H1 (cell line): ENCODE measurements around the gene OR51I2. TPM values are rescaled to one million over a fixed set of nuclear protein-coding genes. Genes with fewer than 3 reads are reported as not detected.

Source experiments
- CTCF ChIA-PET: fragments of 300-600 bp; sonication (Branson Sonifier 250); formaldehyde crosslinking; loops from one replicate; lab custom pipeline; 2021; ENCODE audit not compliant: partially characterized antibody; lab: Charles Lee
- POLR2A ChIA-PET: fragments of 300-600 bp; sonication (Branson Sonifier 250); formaldehyde crosslinking; loops from one replicate; lab custom pipeline; 2021; ENCODE audit warnings: inconsistent platforms; ENCODE audit not compliant: partially characterized antibody; lab: Charles Lee
- DNase-seq, 2 experiments: peaks; one replicate each; pipeline versions ENCODE4 v3.0.0 to v3.0.0-alpha.2; 2010 to 2022; ENCODE audit warnings: low spot score in 2 of 2, low read depth in 1 of 2, mixed read lengths in 1 of 2
- FAIRE-seq: peaks from 2 replicates; lab custom pipeline; 2011; peaks lifted over from hg19 to GRCh38; lab: Jason Lieb, UNC
- H2AFZ ChIP-seq: 2 replicates; pipeline ENCODE4 v1.8.1; 2012; ENCODE audit warnings: low read length, inconsistent platforms
- H2AK5ac ChIP-seq: 2 replicates; pipeline ENCODE4 v1.6.1; 2013; ENCODE audit warnings: low read depth, low read length
- H2BK120ac ChIP-seq: replicated peaks from 2 replicates; pipeline ENCODE3; 2013; ENCODE audit warnings: low read depth, low read length, inconsistent platforms
- H2BK12ac ChIP-seq: 2 replicates; pipeline ENCODE4 v1.6.1; 2013; ENCODE audit warnings: low read depth, low read length
- H2BK15ac ChIP-seq: 2 replicates; pipeline ENCODE4 v1.6.1; 2013; ENCODE audit warnings: low read length
- H2BK20ac ChIP-seq: 2 replicates; pipeline ENCODE4 v1.6.1; 2013; ENCODE audit warnings: low read length
- H2BK5ac ChIP-seq: 2 replicates; pipeline ENCODE4 v1.6.1; 2013; ENCODE audit warnings: low read depth, low read length
- H3K14ac ChIP-seq: 2 replicates; pipeline ENCODE4 v1.6.1; 2013; ENCODE audit warnings: inconsistent platforms; ENCODE audit not compliant: insufficient read length
- H3K18ac ChIP-seq: 2 replicates; pipeline ENCODE4 v1.6.1; 2013; ENCODE audit warnings: low read length; ENCODE audit errors: extremely low read depth
- H3K23ac ChIP-seq: 2 replicates; pipeline ENCODE4 v1.6.1; 2013; ENCODE audit warnings: inconsistent platforms; ENCODE audit not compliant: insufficient read length
- H3K23me2 ChIP-seq: 2 replicates; pipeline ENCODE4 v1.6.1; 2013; ENCODE audit warnings: low read depth, low read length
- H3K27ac ChIP-seq: 2 replicates; pipeline ENCODE4 v1.6.1; 2011; ENCODE audit warnings: low read depth, low read length, inconsistent platforms
- H3K27me3 ChIP-seq, 4 experiments: replicated peaks in 1 of 4; 1 replicate in 1 of 4; 2 replicates in 3 of 4; pipeline versions ENCODE4 v1.6.1 to v1.8.1; 2011 to 2013; ENCODE audit warnings: low read length in 3 of 4, mild to moderate bottlenecking in 3 of 4, inconsistent platforms in 2 of 4, mixed read lengths in 2 of 4, moderate library complexity in 1 of 4; ENCODE audit not compliant: control insufficient read depth in 3 of 4, insufficient read depth in 3 of 4; ENCODE audit errors: extremely low read depth in 1 of 4
- H3K36me3 ChIP-seq, 4 experiments: 2 replicates each; pipeline versions ENCODE4 v1.6.1 to v1.8.1; 2011 to 2013; ENCODE audit warnings: mild to moderate bottlenecking in 4 of 4, low read length in 3 of 4, moderate library complexity in 2 of 4, control low read depth in 1 of 4, inconsistent platforms in 1 of 4; ENCODE audit not compliant: insufficient read depth in 4 of 4, control insufficient read depth in 2 of 4
- H3K4ac ChIP-seq: replicated peaks from 2 replicates; pipeline ENCODE3; 2013; ENCODE audit warnings: low read length, low read depth, mixed read lengths, inconsistent platforms; ENCODE audit not compliant: insufficient read length
- H3K4me1 ChIP-seq, 4 experiments: replicated peaks in 1 of 4; 1 replicate in 1 of 4; 2 replicates in 3 of 4; pipeline versions ENCODE4 v1.6.1 to v1.8.1; 2011 to 2013; ENCODE audit warnings: low read length in 3 of 4, inconsistent platforms in 2 of 4, mixed read lengths in 1 of 4; ENCODE audit not compliant: insufficient read depth in 4 of 4, control insufficient read depth in 3 of 4
- H3K4me2 ChIP-seq, 2 experiments: 2 replicates each; pipeline versions ENCODE4 v1.6.1 to v1.8.1; 2011 to 2013; ENCODE audit warnings: low read depth in 2 of 2, low read length in 2 of 2, control low read depth in 1 of 2, inconsistent platforms in 1 of 2, mild to moderate bottlenecking in 1 of 2; ENCODE audit not compliant: insufficient read depth in 1 of 2
- H3K4me3 ChIP-seq, 4 experiments: fragments of 200-600, 300-600 bp in 1 of 4; sonication (generic), shearing (Covaris generic), sonication (Bioruptor Twin) in 1 of 4; 2 replicates each; pipeline versions ENCODE4 v1.5.1 to v1.8.1; 2011 to 2016; ENCODE audit warnings: low read length in 4 of 4, low read depth in 3 of 4, control low read depth in 2 of 4, inconsistent platforms in 2 of 4, mild to moderate bottlenecking in 2 of 4, mixed read lengths in 1 of 4, moderate library complexity in 1 of 4; ENCODE audit not compliant: insufficient read depth in 2 of 4; ENCODE audit errors: extremely low read depth in 1 of 4
- H3K56ac ChIP-seq: replicated peaks from 2 replicates; pipeline ENCODE3; 2013; ENCODE audit warnings: low read depth, mild to moderate bottlenecking, mixed read lengths, low read length, inconsistent platforms; ENCODE audit not compliant: insufficient read length
- H3K79me1 ChIP-seq: 2 replicates; pipeline ENCODE4 v1.6.1; 2013; ENCODE audit warnings: low read depth, low read length, control low read depth
- H3K79me2 ChIP-seq, 2 experiments: 2 replicates each; pipeline versions ENCODE4 v1.6.1 to v1.8.1; 2012 to 2013; ENCODE audit warnings: low read length in 2 of 2, mild to moderate bottlenecking in 2 of 2, inconsistent platforms in 1 of 2; ENCODE audit not compliant: insufficient read depth in 2 of 2, control insufficient read depth in 1 of 2
- H3K9ac ChIP-seq, 4 experiments: replicated peaks in 1 of 4; 1 replicate in 1 of 4; 2 replicates in 3 of 4; pipeline versions ENCODE4 v1.6.1 to v1.8.1; 2011 to 2013; ENCODE audit warnings: low read depth in 3 of 4, low read length in 3 of 4, control low read depth in 2 of 4, mild to moderate bottlenecking in 2 of 4, moderate library complexity in 2 of 4, inconsistent platforms in 1 of 4; ENCODE audit errors: extremely low read depth in 1 of 4
- H3K9me3 ChIP-seq, 2 experiments: 2 replicates each; pipeline versions ENCODE4 v1.6.1 to v1.8.1; 2012 to 2013; ENCODE audit warnings: mild to moderate bottlenecking in 2 of 2, moderate library complexity in 2 of 2, control low read depth in 1 of 2, inconsistent platforms in 1 of 2, low read depth in 1 of 2, low read length in 1 of 2, mixed read lengths in 1 of 2; ENCODE audit not compliant: insufficient read depth in 2 of 2
- H4K20me1 ChIP-seq, 2 experiments: replicated peaks in 1 of 2; 2 replicates each; pipeline versions ENCODE3 to v1.8.1; 2011 to 2013; ENCODE audit warnings: inconsistent platforms in 2 of 2, low read length in 2 of 2, mild to moderate bottlenecking in 1 of 2; ENCODE audit not compliant: insufficient read depth in 2 of 2, control insufficient read depth in 1 of 2
- H4K5ac ChIP-seq: 2 replicates; pipeline ENCODE4 v1.6.1; 2013; ENCODE audit warnings: low read length, low read depth, mixed read lengths, inconsistent platforms; ENCODE audit not compliant: insufficient read length
- H4K8ac ChIP-seq: 2 replicates; pipeline ENCODE4 v1.8.0; 2013; ENCODE audit warnings: mild to moderate bottlenecking, moderate library complexity, low read length, inconsistent platforms; ENCODE audit not compliant: insufficient read depth; ENCODE audit errors: extremely low read depth
- H4K91ac ChIP-seq: replicated peaks from 2 replicates; pipeline ENCODE3; 2013; ENCODE audit warnings: low read length, mixed read lengths, inconsistent platforms; ENCODE audit not compliant: insufficient read length
- BRCA1 ChIP-seq: IDR thresholded peaks from 2 replicates; pipeline ENCODE4 v1.6.1; 2012; ENCODE audit warnings: low read depth, low read length, improper control_type of control experiment
- CEBPB ChIP-seq: IDR thresholded peaks from 2 replicates; pipeline ENCODE4 v1.6.1; 2012; ENCODE audit warnings: low read depth, low read length
- CHD1 ChIP-seq: IDR thresholded peaks from 2 replicates; pipeline ENCODE4 v1.6.1; 2012; ENCODE audit warnings: low read depth, low read length, improper control_type of control experiment
- FOSL1 ChIP-seq: IDR thresholded peaks from 2 replicates; pipeline ENCODE4 v1.6.1; 2011; ENCODE audit warnings: mild to moderate bottlenecking, low read depth, low read length, moderate library complexity; ENCODE audit not compliant: insufficient read depth
- GTF2F1 ChIP-seq: IDR thresholded peaks from 2 replicates; pipeline ENCODE4 v1.6.1; 2012; ENCODE audit warnings: low read depth, low read length, improper control_type of control experiment, borderline replicate concordance
- KDM1A ChIP-seq: fragments of 200-600, 300-600 bp; sonication (generic); IDR thresholded peaks from 2 replicates; pipeline ENCODE4 v1.7.1; 2016; ENCODE audit warnings: mild to moderate bottlenecking, low read length, borderline replicate concordance
- PHF8 ChIP-seq: fragments of 200-600 bp; sonication (generic); conservative IDR thresholded peaks from 2 replicates; pipeline ENCODE4 v1.7.1; 2012; ENCODE audit warnings: low read depth, mild to moderate bottlenecking, inconsistent platforms, low read length, moderate library complexity
- POLR2AphosphoS5 ChIP-seq: IDR thresholded peaks from 2 replicates; pipeline ENCODE4 v1.6.1; 2011; ENCODE audit warnings: low read depth, low read length
- RFX5 ChIP-seq: IDR thresholded peaks from 2 replicates; pipeline ENCODE4 v1.6.1; 2011; ENCODE audit warnings: low read depth, low read length, improper control_type of control experiment, borderline replicate concordance
- SAP30 ChIP-seq: fragments of 300-600 bp; sonication (generic); IDR thresholded peaks from 2 replicates; pipeline ENCODE4 v1.7.1; 2012; ENCODE audit warnings: low read length, moderate library complexity, mild to moderate bottlenecking, inconsistent platforms; ENCODE audit not compliant: insufficient read depth, insufficient replicate concordance
- YY1 ChIP-seq: IDR thresholded peaks from 2 replicates; pipeline ENCODE4 v1.6.1; 2011; ENCODE audit warnings: low read depth, mild to moderate bottlenecking, low read length
- WGBS, 2 experiments: shearing (Covaris generic) in 1 of 2; methylation state at CpG; one replicate each; pipeline versions ENCODE4 v1.1.6 to v1.1.7; 2013 to 2015; ENCODE audit warnings: low lambda C conversion rate in 2 of 2, mixed read lengths in 2 of 2, inconsistent platforms in 1 of 2, low coverage in 1 of 2, missing lambda C conversion rate in 1 of 2; ENCODE audit not compliant: insufficient replicate concordance in 2 of 2, insufficient coverage in 1 of 2, insufficient read length in 1 of 2; ENCODE audit errors: extremely low coverage in 1 of 2, missing lambda C conversion rate in 1 of 2; 5-methylcytosine and 5-hydroxymethylcytosine counted together
- polyA plus RNA-seq, 7 experiments: library from polyadenylated mRNA; depleted of rRNA in 3 of 7; stranded (reverse) in 5 of 7; unstranded in 2 of 7; fragments of >200 nt in 5 of 7; fragments of 200-250 nt in 2 of 7; gene quantifications; 1 replicate in 5 of 7; 2 replicates in 1 of 7; 4 replicates in 1 of 7; pipeline versions ENCODE4 v1.2.1 to v1.2.3, GENCODE V29; 2011 to 2013; ENCODE audit warnings: missing spikeins in 2 of 7, mixed read lengths in 2 of 7
- total RNA-seq: library from RNA; stranded (reverse); fragmentation: NEBNext Ultra II Directional; extraction: Animal tissue kit (Norgen Biotek cat#: 25700); gene quantifications from 2 replicates; pipeline ENCODE4 v1.2.1, GENCODE V29; 2021
- TF ChIP-seq, protein P1 (sequence below): IDR thresholded peaks from 2 replicates; pipeline ENCODE4 v1.6.1; 2012; ENCODE audit warnings: low read length, inconsistent platforms

The OR51I2 gene
- total and polyA plus RNA-seq, 2 of the 8 experiments (the other 6 are each of a cell fraction or from before 2014, with no cell fraction given), result not detected

DNA sequence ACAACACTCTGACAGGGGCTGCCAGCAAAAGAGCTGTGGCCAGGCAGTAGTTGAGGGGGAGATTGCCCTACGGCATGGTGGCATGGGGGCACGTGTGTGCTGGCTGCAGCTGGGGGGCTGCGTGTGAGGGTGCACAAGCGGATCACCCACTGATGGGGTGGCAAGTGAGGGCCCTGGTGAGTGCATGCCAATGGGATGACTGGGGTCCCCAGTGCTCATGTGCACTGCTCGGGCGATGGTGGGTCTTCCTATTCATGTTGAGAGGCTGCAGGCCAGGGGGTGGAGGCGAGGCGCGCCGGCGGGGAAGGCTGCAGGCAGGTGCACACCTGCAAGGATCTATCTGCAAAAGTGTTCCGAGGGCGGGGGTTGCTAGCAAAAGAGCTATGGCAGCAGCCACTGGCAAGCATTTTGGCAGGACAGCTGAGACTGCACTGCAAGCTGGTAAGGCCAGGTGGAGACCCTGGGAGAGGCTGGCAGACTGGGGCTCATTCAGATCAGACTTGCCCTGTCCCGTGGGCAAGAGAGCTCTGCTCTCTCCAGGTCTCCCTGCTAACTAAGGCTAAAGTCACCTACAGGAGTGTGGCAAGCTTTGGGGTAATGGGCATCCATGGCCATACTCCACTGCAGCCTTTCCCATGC, 12.0 kb downstream of the OR51I2 start:
- Histone ChIP-seq H3K79me2 (no peaks in the 10 kb centered on the region), H3K36me3 (no peaks in the 10 kb centered on the region), H3K23ac (no peak overlapping the region), H2BK20ac (no peak overlapping the region), H2BK5ac (no peak overlapping the region), H4K8ac (peak overlapping the region; percentile 14), H3K4me2 (no peak overlapping the region), H3K56ac (no peak overlapping the region), H3K27me3 (no peaks in the 10 kb centered on the region), H3K9ac (no peak overlapping the region), H2BK15ac (no peak overlapping the region), H2AFZ (no peak overlapping the region), H3K27ac (no peak overlapping the region), H3K9me3 (no peaks in the 10 kb centered on the region), H2AK5ac (no peak overlapping the region), H2BK12ac (no peak overlapping the region), H3K79me1 (no peaks in the 10 kb centered on the region), H3K23me2 (no peaks in the 10 kb centered on the region; the same call in 1 of the 2 replicates), H4K91ac (no peak overlapping the region), H4K20me1 (no peaks in the 10 kb centered on the region), H3K4ac (no peak overlapping the region), H2BK120ac (no peak overlapping the region), H3K14ac (no peak overlapping the region), H3K4me1 (no peaks in the 10 kb centered on the region), H4K5ac (no peak overlapping the region), H3K4me3 (no peak overlapping the region), H3K18ac (no peak overlapping the region)
- 93% methylated on average over 14 of the region's 14 CpGs; no CpG with 5 or more reads in 1 of the 2 experiments for WGBS, 2 experiments
- FAIRE-seq (no peak), DNase-seq (no peak)
- POLR2A ChIA-PET, result no interaction called here
- CTCF ChIA-PET, result interaction anchor here (1.4 kb wide), 1 partner anchor 10 kb away, joined by 3 read pairs; no protein-coding TSS in a partner anchor
- TF ChIP-seq, protein P1, sequence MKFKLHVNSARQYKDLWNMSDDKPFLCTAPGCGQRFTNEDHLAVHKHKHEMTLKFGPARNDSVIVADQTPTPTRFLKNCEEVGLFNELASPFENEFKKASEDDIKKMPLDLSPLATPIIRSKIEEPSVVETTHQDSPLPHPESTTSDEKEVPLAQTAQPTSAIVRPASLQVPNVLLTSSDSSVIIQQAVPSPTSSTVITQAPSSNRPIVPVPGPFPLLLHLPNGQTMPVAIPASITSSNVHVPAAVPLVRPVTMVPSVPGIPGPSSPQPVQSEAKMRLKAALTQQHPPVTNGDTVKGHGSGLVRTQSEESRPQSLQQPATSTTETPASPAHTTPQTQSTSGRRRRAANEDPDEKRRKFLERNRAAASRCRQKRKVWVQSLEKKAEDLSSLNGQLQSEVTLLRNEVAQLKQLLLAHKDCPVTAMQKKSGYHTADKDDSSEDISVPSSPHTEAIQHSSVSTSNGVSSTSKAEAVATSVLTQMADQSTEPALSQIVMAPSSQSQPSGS, result no peak
- TF ChIP-seq SAP30 (no peak), CEBPB (no peak), BRCA1 (no peak), FOSL1 (no peak), YY1 (no peak), KDM1A (no peak), GTF2F1 (no peak), POLR2AphosphoS5 (no peak), PHF8 (no peak), CHD1 (no peak), RFX5 (no peak)
